HepG2 (cell line): ENCODE results near the gene TBCEL. TPM values are rescaled to one million over a fixed set of nuclear protein-coding genes. Genes with fewer than 3 reads are reported as not detected.

Experiments used
- MED13 ChIP-seq: sonication (generic); formaldehyde crosslinking; IDR thresholded peaks from 2 replicates; pipeline ENCODE4 v1.5.0; 2020; ENCODE audit warnings: missing genetic modification reagents
- RNF2 ChIP-seq: fragments of 450-650 bp; conservative IDR thresholded peaks from 2 replicates; pipeline ENCODE4 v1.6.1; 2016; ENCODE audit warnings: low read depth
- ZBTB14 ChIP-seq: sonication (generic); formaldehyde crosslinking; IDR thresholded peaks from 2 replicates; pipeline ENCODE4 v1.4.0; 2020; ENCODE audit warnings: missing genetic modification reagents
- ZFP90 ChIP-seq: sonication (generic); formaldehyde crosslinking; IDR thresholded peaks from 2 replicates; pipeline ENCODE4 v1.8.0; 2022; ENCODE audit warnings: missing genetic modification reagents, mild to moderate bottlenecking, inconsistent platforms, borderline replicate concordance
- polyA plus RNA-seq, 8 experiments: library from polyadenylated mRNA; depleted of rRNA in 3 of 8; stranded (reverse) in 7 of 8; unstranded in 1 of 8; fragments of >200 nt; fragmentation: Illumina TruSeq in 4 of 8; extraction: Trizol in 4 of 8; gene quantifications; 2 replicates each; pipeline versions ENCODE4 v1.2.1 to v1.2.3, GENCODE V29; 2011 to 2016; ENCODE audit warnings: low read depth in 4 of 8, missing spikeins in 1 of 8, mixed read lengths in 1 of 8; ENCODE audit not compliant: insufficient read depth in 1 of 8
- total RNA-seq, 5 experiments: library from RNA; depleted of rRNA; stranded (reverse); fragments of >200 nt; fragmentation: Illumina TruSeq; extraction: Trizol; gene quantifications; 2 replicates each; pipeline ENCODE4 v1.2.3, GENCODE V29; 2016; ENCODE audit warnings: low read depth in 1 of 5

The TBCEL gene
- total and polyA plus RNA-seq, 2 of the 13 experiments (the other 11 are each of a cell fraction or from before 2014, with no cell fraction given), result 6.1 to 12.5 TPM

GRCh38 chr11:121140369-121140768, 116.5 kb downstream of the TBCEL start (continued):
- no peak for TF ChIP-seq ZFP90 (CRISPR knock-in tag)
- no peak for TF ChIP-seq ZBTB14
- no peak for TF ChIP-seq MED13 (CRISPR knock-in tag)
- TF ChIP-seq RNF2, result no peak

Other genes with a start within 250 kb of the TBCEL start
- 0.04 and 0.08 TPM in 2 replicates for gene TECTA, start 77.1 kb downstream of the TBCEL start, total RNA-seq (2016; rRNA removed; fragmentation: Illumina TruSeq; extraction: Trizol)
- 0.17 and 0.27 TPM in 2 replicates for gene TECTA, start 77.1 kb downstream of the TBCEL start, polyA plus RNA-seq (2011; rRNA removed)